SU-DHL-6 (cell line): ENCODE results near the gene NPTXR.

Source experiments
- H2AFZ ChIP-seq: fragments of 200-600 bp; sonication (generic); 2 replicates; pipeline ENCODE4 v1.6.1; 2014; ENCODE audit warnings: low read depth, mild to moderate bottlenecking, moderate library complexity, mixed read lengths, antibody characterized with exemption, low read length; ENCODE audit not compliant: severe bottlenecking
- H3F3A ChIP-seq: fragments of 200-600 bp; shearing (Covaris generic); 2 replicates; pipeline ENCODE4 v1.6.0; 2016; ENCODE audit warnings: antibody characterized with exemption, mild to moderate bottlenecking; ENCODE audit not compliant: insufficient read depth
- H3K27ac ChIP-seq: fragments of 200-600 bp; sonication (generic); 2 replicates; pipeline ENCODE4 v1.5.1; 2016; ENCODE audit warnings: low read depth, mild to moderate bottlenecking, low read length, moderate library complexity, mixed read lengths
- H3K27me3 ChIP-seq: fragments of 200-600 bp; sonication (generic), shearing (Covaris generic); 2 replicates; pipeline ENCODE4 v1.6.0; 2014; ENCODE audit warnings: mild to moderate bottlenecking, low read length
- H3K36me3 ChIP-seq: fragments of 200-600 bp; sonication (generic); 2 replicates; pipeline ENCODE4 v1.6.1; 2014; ENCODE audit warnings: mild to moderate bottlenecking, low read length, mixed read lengths
- H3K4me2 ChIP-seq: fragments of 300-600, 200-600 bp; shearing (Covaris generic), sonication (generic); 2 replicates; pipeline ENCODE4 v1.6.0; 2014; ENCODE audit warnings: low read length, low read depth, mild to moderate bottlenecking; ENCODE audit not compliant: poor library complexity, severe bottlenecking
- H3K4me3 ChIP-seq: fragments of 200-600 bp; sonication (generic); 2 replicates; pipeline ENCODE4 v1.5.1; 2014; ENCODE audit warnings: antibody characterized with exemption, low read length, mild to moderate bottlenecking, mixed read lengths; ENCODE audit not compliant: insufficient read depth, poor library complexity, severe bottlenecking
- H3K79me2 ChIP-seq: fragments of 200-600 bp; sonication (generic); 2 replicates; pipeline ENCODE4 v1.6.1; 2014; ENCODE audit warnings: mild to moderate bottlenecking, low read length, moderate library complexity; ENCODE audit not compliant: insufficient read depth
- H3K9ac ChIP-seq: fragments of 200-600 bp; sonication (generic); 2 replicates; pipeline ENCODE4 v1.7.0; 2014; ENCODE audit warnings: mild to moderate bottlenecking, low read length
- H3K9me2 ChIP-seq: fragments of 200-600 bp; sonication (generic); replicated peaks from 2 replicates; pipeline ENCODE4 v1.6.1; 2014; ENCODE audit warnings: low read length; ENCODE audit not compliant: insufficient read depth
- H3K9me3 ChIP-seq: fragments of 200-600 bp; sonication (generic); 2 replicates; pipeline ENCODE4 v1.6.1; 2014; ENCODE audit warnings: low read length, mixed read lengths; ENCODE audit not compliant: insufficient read depth
- H4K20me1 ChIP-seq: fragments of 200-600 bp; sonication (generic); 2 replicates; pipeline ENCODE4 v1.6.1; 2014; ENCODE audit warnings: low read depth, mild to moderate bottlenecking, antibody characterized with exemption, low read length, moderate library complexity, mixed read lengths
- CTCF ChIP-seq: fragments of 200-600 bp; sonication (generic); IDR thresholded peaks from one replicate; pipeline ENCODE4 v1.5.1; 2017; ENCODE audit warnings: antibody characterized with exemption, mild to moderate bottlenecking, low read length, moderate library complexity; ENCODE audit not compliant: insufficient read depth, poor library complexity, severe bottlenecking
- EZH2phosphoT487 ChIP-seq: fragments of 200-600 bp; sonication (generic), shearing (Covaris generic); conservative IDR thresholded peaks from 2 replicates; pipeline ENCODE4 v1.6.1; 2018; ENCODE audit warnings: mild to moderate bottlenecking, antibody characterized with exemption, low read length, moderate library complexity, mixed read lengths

Gene NPTXR

GRCh38 chr22:38868886-38869381, 25.1 kb upstream of the NPTXR start:
- H3K36me3 ChIP-seq, result no peaks in the 10 kb centered on the region

GRCh38 chr22:38868286-38868721, 24.5 kb upstream of the NPTXR start:
- Histone ChIP-seq H3K36me3 (no peaks in the 10 kb centered on the region), H3F3A (0 out of 2 replicates have a peak, but pooled peaks cover 3% of the 10 kb centered on the region), H3K79me2 (peaks cover 18% of the 10 kb centered on the region; the same call in 1 of the 2 replicates), H3K9me2 (no peaks in the 10 kb centered on the region), H3K4me3 (no peak overlapping the region), H3K4me2 (no peak overlapping the region), H3K9ac (no peak overlapping the region; the same call in 1 of the 2 replicates), H2AFZ (no peak overlapping the region), H3K27me3 (no peaks in the 10 kb centered on the region), H3K27ac (no peak overlapping the region), H3K9me3 (no peaks in the 10 kb centered on the region), H4K20me1 (no peaks in the 10 kb centered on the region)
- no peak for TF ChIP-seq CTCF
- TF ChIP-seq EZH2phosphoT487, result no peak

More at GRCh38 chr22:38868886-38869381, 25.1 kb upstream of the NPTXR start:
- Histone ChIP-seq H3K27ac (no peak overlapping the region), H3K9me3 (no peaks in the 10 kb centered on the region), H4K20me1 (no peaks in the 10 kb centered on the region), H3K79me2 (peaks cover 18% of the 10 kb centered on the region; the same call in 1 of the 2 replicates), H2AFZ (no peak overlapping the region), H3K4me2 (no peak overlapping the region), H3K9me2 (no peaks in the 10 kb centered on the region), H3K4me3 (no peak overlapping the region), H3K9ac (no peak overlapping the region; the same call in 1 of the 2 replicates), H3K27me3 (no peaks in the 10 kb centered on the region), H3F3A (0 out of 2 replicates have a peak, but pooled peaks cover 3% of the 10 kb centered on the region)
- TF ChIP-seq CTCF (peak; percentile 85), EZH2phosphoT487 (no peak)

GRCh38 chr22:38867471-38868285, 23.9 kb upstream of the NPTXR start:
- Histone ChIP-seq H3K4me2 (no peak overlapping the region), H4K20me1 (no peaks in the 10 kb centered on the region), H3K36me3 (no peaks in the 10 kb centered on the region), H3K27me3 (no peaks in the 10 kb centered on the region), H3K9ac (no peak overlapping the region), H3K9me2 (no peaks in the 10 kb centered on the region), H3F3A (0 out of 2 replicates have a peak, but pooled peaks cover 3% of the 10 kb centered on the region), H3K9me3 (no peaks in the 10 kb centered on the region), H3K4me3 (no peak overlapping the region), H3K79me2 (peaks cover 18% of the 10 kb centered on the region; the same call in 1 of the 2 replicates), H3K27ac (no peak overlapping the region), H2AFZ (no peak overlapping the region)
- TF ChIP-seq CTCF (no peak), EZH2phosphoT487 (no peak)
